GM12872 (cell line): ENCODE measurements around the gene SMG6.

Experiments used
- TF ChIP-seq, protein P1 (sequence below): IDR thresholded peaks from 3 replicates; pipeline ENCODE4 v1.5.1; 2011; ENCODE audit warnings: low read depth, mild to moderate bottlenecking, low read length, moderate library complexity; ENCODE audit not compliant: insufficient read depth

Gene SMG6

DNA sequence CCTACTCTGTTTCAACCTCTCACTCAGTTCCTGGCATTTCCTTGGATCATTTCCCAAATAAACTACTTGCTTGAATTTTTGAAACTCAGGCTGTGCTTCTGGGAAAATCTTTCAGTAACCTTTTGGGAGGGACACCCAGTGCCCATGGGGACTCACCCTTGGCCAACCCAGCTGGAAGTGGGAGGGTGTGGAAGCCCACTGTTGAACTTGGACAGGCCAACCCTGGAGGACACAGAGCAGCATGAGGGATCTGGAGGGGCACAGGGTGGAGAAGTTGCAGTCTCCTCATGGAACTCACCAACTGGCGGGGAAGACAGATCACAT is 289.6 kb downstream of the SMG6 start:
- TF ChIP-seq, protein P1, sequence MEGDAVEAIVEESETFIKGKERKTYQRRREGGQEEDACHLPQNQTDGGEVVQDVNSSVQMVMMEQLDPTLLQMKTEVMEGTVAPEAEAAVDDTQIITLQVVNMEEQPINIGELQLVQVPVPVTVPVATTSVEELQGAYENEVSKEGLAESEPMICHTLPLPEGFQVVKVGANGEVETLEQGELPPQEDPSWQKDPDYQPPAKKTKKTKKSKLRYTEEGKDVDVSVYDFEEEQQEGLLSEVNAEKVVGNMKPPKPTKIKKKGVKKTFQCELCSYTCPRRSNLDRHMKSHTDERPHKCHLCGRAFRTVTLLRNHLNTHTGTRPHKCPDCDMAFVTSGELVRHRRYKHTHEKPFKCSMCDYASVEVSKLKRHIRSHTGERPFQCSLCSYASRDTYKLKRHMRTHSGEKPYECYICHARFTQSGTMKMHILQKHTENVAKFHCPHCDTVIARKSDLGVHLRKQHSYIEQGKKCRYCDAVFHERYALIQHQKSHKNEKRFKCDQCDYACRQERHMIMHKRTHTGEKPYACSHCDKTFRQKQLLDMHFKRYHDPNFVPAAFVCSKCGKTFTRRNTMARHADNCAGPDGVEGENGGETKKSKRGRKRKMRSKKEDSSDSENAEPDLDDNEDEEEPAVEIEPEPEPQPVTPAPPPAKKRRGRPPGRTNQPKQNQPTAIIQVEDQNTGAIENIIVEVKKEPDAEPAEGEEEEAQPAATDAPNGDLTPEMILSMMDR: no peak

DNA sequence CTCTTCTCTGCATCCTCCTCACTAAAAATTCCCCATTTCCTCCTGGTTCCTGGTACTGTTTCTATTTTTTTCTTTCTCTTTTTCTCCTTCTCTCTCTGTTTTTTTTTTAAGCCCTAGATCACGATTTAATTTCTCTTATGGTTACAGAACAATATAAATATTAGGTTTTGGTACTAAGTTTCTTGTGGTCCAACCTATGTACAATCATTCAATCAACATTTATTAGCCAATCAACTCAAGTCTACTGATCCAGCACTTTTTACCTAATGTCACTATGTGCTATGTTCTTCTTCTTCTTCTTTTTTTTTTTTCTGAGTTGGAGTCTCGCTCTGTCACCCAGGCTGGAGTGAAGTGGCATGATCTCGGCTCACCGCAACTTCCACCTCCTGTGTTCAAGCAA is 291.1 kb downstream of the SMG6 start:
- TF ChIP-seq, protein P1: no peak

DNA sequence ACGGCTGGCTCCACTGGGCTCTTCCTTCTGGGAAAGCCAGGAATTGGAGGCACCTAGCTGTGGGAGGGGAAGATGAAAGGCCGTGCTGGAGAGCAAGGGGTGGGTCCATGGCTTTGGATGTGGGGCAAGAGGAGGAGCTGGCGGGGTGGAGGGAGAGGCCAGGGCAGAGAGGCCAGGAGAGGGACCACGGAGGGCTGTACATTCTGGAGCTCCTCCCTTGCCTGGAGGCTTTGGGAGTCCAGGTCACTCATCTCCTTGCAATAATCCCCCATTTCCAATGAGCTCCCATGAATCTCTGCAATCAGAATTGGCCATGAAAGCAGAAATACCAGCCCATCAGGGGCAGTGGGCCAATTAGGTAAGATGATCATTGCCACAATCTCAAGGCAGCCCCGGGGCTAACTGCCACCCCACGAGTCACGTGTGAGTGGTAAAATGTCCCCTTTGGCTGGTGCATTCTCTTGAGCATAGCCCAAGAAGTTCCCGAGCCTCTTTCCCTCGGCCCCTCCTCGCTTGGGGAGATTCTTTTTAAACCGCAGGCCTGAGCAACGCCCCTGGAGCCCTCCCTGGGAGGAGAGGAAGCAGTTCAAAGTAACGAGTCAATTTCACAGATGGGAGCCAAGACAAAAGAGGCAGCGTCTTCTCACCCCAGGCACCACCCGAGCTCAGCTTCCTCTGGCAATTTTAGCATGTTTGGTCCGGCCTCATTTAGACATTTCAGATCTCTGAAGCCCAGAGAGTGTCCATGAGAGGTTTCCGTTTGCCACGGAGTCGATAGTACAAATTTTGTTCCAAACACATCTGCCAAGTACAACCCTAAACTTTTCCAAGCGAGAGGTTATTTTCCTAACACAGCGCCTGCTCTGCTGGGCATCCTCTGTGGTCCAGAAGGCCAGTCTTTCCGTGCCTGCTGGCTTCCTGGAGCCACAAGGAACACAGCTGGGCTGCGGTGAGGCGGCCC is 291.9 kb downstream of the SMG6 start:
- TF ChIP-seq, protein P1: no peak
